Stimulated activated CD4-positive, alpha-beta T cell treated with anti-CD3 and anti-CD28 coated beads, Interleukin-15, amount 100 ng/mL, for 48 hours (primary cell): ENCODE measurements around the gene TMEM59L.
"Not testable (repeated sequence)": the region's sequence is repeated elsewhere in the genome, so short reads cannot be mapped to it uniquely, and the experiment has no call there.

Experiments used
- DNase-seq, 2 donors: peaks; one replicate each; pipeline ENCODE4 v3.0.0-alpha.2; 2020; ENCODE audit warnings: low read depth in 2 of 2

The TMEM59L gene

DNA sequence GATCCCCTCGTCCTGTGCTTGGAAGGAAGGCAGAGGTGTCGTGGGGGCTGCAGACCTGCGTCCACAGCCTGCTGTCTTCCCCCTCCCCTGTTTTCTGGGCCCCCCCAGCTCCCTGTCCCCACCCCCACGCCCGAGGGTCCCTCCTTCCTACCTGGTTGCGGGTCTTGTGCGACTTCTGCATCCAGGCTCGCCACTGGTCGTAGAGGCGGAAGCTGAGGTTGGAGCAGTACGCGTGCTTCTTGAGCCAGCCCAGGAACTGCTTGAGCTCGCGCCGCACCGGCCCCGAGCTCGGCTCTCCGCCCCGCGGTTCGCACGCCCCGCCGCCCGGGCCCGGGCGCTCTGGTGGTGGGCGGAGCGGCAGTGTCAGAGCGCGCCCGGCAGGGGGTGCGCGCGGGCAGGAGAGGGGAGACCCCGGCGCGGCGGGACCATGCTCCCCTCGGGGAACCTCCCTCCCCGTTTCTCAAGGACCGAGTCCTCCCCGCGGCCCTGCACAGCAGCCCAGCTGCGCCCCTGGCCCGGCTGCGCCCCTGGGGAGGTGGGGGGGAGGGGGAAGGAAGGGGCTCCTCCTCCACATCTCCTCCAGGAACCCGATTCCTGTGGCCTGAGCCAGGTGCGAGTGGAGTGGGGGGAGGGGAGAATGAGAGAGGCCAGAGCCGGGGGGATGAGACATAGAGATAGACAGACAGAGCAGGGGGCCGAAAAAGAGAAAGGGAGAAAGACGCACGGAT, 18.4 kb upstream of the TMEM59L start:
- peak; percentile 34 to 75 for DNase-seq

DNA sequence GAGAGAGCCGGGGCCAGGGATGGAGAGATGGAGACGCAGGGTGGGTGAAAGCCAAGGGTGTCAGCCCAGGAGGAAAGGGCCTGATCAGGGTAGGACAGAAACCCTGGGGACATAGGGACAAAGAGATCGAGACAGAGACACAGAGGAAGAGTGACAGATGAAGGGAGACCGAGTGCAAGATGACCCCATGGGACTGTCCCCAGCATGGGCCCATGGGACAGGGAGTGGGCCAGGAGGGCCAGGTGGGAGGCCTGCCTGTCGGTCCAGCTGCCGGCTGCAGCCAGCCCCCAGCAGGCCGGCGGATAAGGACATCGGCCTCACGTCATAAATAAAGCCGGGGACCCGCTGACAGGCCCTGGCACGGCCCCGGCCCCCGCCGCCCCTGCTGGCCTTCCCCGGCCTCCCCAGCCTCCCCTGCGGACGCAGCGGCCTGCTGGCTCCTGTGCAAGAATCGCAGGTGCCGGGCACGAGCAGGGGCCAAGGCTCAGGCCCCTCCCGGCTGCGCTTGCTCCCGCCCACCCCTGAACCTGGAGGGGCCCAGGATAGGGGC, 17.8 kb upstream of the TMEM59L start:
- no peak for DNase-seq

DNA sequence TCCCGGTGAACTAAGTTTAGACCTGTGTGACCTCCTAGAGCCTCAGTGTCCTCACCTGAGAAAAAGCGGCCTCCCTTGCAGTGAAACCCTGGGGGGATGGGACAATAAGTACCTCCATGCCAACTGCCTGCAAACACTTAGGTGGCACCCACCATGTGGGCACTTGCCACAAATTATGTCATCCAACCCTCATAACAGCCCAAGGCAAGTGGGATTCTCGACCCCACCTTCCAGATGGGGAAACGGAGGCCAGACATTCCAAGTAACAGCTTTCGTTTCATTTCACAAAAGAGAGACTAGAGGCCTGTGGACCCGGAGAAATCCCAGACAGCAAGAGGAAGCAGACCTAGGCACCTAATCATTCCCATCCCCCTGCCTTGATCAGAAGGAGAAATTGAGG, 17.2 kb upstream of the TMEM59L start:
- DNase-seq = no peak

DNA sequence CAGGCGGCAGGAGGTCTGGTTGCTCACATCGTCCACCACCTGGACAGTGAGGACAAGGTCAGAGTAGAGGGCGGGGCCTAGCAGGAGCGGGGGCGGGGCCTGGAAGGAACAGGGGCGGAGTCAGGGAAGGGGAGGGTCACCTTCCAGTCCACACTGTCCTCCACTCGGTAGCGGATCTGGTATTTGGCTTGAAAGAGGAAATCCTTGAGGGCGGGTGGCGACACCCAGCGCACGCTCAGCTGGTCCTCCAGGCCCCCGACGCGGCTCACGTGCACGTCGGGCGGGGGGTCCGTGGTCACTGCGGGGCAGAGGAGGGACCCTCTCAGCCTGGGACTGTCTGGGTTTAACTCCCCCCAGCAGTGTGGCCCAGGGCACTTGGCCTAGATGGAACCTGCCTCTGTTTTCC, 15.9 kb upstream of the TMEM59L start:
- no peak for DNase-seq

DNA sequence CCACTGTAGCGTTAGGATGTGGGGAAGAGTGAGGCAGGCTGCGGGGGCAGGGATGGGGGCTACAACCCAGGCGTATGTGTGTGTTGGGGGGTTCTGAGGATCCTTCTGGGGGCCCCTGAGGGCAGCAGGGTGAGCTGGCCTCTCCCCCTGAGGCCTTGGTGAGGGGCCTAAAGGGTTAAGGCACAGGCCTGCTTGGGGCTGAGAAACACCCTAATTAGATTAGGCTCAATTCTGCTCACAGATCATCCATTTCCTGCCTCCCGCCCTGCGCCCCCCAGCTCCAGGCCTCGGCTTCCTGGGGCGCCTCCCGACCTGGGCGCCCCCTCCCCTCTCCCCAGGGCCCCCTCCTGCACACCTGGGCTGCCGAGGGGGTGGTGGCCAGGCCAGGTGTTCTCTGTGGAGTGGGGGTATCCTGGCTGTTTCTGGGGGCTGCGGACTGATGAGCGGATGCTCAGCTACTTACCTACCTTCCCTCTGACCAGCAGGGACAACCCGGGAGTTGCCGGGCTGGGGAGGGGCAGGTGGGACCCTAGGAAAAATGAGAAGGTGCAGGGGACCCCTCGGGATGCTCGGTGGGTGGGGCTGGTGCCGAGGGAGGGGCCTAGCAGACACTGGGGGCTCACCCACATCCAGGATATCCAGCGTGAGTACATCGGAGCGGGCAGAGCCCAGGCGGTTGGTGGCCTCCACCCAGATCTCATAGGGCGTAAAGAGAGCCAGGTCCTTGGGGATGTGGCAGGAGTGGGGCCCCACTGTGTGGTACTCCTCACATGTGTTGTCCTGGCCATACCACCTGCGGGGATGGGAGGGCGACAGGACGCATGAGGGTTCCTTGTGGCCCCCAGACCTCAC, 14.6 kb upstream of the TMEM59L start:
- no peak for DNase-seq

DNA sequence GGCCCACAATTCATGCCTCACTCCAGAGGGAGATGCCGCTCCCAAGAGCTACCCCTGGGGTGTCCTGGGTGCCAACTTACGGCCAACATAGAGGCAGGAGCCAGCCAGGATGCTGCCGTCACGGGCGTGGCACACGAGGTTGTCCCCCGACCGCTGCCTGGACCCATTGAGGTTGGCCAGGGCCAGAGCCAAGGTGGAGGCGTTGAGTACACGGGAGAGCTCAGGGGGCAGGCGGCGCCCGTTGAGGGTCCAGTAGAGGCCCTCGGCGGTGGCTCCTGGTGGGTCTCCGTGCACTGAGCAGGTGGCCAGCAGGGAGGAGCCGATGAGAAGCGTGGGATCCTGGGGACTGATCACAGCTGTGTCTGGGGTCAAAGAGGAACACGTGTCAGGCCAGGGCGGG, 13.2 kb upstream of the TMEM59L start:
- DNase-seq = no peak

DNA sequence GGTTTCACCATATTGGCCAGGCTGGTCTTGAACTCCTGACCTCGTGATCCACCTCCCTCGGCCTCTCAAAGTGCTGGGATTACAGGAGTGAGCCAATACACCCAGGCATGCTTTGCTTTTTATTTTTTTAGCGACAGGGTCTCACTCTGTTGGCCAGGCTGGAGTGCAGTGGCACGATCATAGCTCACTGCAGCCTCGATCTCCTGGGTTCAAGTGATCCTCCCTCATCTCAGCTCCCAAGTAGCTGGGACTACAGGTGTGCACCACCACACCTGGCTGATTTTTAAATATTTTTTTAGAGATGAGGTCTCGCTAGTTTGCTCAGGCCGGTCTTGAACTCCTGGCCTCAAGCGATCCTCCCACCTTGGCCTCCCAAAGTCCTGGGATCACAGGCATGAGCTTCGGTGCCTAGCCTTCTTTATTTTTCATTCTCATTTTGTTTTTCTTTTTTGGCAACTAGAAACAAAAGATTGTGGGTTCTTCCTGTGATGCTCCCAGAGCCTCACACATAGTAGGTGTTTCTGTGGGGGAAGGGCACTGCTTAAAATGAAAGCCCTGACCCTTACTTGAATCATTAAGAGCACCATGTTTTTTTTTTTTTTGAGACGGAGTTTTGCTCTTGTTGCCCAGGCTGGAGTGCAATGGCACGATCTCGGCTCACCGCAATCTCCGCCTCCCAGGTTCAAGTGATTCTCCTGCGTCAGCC, 11.8 kb upstream of the TMEM59L start:
- DNase-seq = not testable (repeated sequence)

DNA sequence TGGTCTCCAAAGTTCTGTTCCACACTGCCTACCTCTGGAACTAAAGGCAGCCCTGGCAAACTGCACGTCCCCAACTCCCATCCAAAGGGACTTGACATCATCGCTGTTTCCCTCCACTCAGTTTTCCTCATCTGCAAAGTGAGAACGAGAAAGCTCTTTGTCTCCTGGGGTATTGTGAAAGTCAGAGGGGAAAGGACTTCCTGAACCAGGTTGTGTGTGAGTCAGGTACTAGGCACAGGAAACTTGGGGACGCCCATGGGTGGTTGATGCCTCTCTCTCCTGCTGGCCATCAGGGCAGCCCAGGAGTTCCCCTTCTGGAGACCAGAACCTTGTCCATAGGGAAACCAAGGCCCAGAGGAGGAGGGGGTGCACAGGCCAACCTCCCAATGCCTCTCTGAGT, 10.8 kb upstream of the TMEM59L start:
- no peak for DNase-seq

DNA sequence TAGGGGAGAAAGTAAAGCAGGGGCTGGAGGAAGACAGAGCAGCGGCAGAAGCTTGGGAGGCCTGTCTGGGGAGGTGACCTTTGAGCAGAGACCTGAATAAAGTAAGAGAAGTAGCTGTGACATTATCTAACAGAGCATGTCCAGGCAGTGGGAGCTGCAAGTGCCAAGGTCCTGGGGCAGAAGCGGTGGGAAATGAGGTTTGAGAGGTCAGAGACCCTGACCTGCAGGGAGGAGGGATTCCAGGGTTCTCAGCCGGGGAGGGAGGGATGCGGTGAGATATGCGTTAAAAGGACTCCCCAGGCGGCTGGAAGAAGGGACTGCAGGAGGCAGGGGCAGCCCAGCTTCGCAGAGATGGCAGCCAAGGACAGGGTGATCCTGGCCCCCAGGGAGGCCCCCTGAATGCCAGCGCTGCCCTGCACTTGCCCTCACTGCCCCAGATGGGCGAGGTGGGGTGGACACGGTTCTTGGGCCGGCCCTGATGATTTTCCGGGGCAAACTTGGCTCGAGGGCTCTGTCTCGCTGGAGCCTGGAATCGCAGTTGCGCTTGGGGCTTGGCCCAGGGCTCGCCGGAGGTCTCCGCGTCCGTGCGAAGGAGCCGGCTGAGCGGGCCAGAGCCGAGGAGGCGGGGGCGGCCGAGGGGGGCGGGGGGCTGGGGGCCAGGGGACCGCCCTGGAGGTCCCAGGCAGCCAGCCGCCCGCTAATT, 9.3 kb upstream of the TMEM59L start:
- DNase-seq = no peak

DNA sequence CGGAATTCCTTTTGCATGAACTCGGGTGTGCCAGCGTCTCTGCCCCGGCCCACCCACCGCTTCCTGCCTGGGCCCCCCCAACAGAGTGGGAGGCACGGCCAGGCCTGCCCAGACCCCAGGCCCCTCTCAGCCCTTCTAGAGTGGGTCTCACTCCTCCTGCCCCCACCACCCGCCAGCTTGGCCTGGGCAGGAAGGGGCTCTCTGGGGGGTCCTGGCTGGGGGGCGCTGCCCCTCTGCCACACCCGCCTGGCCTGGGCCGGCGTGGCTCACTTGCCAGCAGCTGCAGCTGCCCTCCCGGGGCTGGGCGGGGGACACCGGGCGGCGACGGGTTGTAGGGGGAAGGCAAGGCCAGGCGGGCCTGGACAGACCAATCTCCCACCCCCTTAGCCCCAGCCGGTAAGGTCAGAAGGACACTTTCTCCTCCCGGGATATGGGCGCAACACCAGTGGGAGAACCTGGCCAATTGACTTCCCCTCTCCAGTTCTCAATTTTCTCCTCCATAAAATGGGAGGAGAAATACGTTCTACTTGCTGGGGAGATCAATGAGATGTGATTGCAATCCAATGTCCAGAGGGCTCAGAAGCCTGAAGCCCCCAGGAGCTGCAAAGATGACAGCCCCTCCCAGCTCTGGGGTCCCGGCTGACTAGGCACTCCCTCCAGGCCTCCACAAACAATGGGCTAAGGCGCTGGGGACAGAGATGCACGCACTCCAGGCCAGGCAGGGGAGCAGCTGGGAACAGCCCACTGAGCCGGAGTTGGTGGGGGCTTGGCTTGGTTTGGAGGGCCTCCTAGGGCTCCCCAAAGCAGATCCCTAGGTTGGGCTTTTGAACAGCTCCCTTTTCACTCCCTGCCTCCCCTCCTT, 8.5 kb upstream of the TMEM59L start:
- DNase-seq = no peak

DNA sequence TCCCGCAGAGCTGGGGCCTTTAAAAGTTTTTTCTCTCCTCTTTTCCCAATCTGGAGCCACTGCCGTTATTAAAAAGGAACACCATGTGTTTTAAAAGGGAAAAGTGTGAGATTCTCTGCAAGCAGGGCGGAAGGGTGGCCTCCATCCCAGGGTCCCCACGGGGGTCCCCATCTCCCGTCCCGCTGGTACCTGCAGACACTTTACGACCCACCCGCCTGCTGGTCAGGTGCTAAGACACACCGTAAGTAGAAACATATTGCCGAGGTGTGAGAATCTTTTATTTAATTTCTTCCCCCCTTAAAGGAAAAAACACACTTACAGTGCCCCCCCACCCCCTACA, 7.9 kb upstream of the TMEM59L start:
- no peak for DNase-seq

DNA sequence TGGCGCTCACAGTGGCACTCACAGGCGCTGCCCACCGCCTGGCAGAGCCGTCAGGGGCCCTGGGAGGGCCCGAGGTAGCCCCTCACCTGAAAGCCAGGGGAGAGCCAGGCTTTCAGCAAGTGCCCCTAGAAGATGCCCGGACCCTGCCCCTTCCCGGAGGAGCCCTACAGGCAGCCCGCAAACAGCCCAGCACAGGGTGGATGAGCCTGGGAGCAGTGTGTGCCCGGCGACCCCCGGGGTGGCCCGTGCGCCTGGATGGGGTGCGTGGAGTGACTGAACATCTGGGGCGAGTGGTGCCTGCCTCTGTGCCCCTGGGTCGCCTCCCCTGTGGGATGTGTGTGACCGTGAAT, 7.5 kb upstream of the TMEM59L start:
- DNase-seq = no peak

DNA sequence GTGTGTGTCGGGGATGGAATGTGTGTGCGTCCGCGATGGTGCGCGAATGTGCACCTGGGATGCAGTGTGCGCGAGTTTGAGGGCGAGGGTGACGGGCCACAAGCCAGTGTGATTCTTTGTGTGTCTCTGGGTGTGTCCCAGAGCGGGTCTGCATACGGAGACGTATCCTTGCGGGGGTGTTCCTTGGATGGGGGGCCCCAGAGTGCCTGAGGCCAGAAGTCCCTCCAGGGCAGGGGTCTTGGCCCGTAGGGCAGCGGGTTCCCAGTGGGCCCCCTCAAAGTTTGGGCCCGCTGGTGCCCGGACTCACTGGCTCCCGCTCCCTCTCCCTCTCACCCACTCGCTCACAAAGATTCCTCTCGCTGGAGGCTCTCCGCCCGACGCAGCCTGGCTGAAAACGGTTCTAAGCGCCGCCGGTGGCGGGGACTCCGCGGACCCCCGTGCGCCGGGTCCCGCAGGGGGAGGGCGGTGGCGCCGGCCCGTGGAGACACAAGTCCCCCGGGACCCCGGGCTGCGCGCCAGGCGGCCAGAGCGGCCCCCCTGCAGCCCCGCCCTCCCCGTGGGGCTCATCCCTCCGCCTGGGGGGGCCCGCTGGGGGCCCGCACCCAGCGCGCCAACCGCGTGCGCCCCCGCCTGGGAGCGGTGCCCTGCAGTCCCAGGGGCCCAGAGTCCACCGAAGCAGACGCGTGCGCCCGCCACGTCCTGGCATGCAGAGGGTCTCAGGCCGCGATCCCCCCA, 7.0 kb upstream of the TMEM59L start:
- no peak for DNase-seq

DNA sequence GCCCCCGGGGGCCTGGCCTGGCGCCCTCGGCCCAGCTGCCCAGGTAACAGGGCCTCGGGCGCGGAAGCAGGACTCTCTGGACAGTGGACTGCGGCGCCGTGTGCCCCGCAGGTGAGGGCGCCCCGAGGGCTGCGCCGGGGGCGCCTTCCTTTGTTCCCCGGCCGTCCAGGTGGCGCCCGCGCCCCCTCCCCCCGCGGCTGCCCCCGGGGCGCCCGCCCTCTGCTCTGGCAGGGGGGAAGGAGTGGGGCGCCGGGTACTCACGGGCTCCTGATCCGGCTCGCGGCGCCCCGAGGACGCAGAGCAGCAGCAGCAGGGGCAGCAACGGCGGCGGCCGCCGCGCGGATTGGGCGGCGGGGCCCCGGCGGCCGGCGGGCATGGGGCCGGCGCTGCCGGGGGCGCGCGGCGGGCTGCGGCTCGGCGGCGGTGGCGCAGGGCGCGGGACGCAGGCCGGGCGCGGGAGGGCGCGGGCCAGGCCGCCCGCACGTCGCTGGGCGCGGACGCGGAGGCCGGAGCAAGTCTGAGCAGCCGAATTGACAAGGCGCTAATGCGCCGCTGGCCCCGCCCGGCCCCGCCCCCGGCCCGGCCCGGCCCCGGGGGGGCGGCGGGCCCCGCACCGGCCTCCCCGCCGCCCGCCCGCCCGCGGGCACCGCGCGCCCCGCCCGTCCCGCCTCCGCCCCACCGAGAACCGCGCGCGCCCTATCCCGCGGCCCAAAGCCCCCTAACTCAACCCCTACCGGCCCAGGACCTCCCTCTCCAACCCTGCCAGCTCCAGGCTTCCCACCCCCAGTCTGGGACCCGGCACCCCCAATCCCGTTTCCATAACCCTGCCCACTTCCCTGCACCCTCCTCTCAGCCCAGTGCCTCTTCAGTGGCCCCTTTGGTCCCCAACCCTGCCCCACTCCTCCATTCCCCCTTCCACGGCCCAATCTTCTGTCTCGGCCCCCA, 6.1 kb upstream of the TMEM59L start, which contains the start of gene CRLF1:
TSS of gene CRLF1 (minus strand) at position 519 of the 945 bp plus-strand sequence. CDS start at position 376, 143 bp downstream.
- DNase-seq = no peak

DNA sequence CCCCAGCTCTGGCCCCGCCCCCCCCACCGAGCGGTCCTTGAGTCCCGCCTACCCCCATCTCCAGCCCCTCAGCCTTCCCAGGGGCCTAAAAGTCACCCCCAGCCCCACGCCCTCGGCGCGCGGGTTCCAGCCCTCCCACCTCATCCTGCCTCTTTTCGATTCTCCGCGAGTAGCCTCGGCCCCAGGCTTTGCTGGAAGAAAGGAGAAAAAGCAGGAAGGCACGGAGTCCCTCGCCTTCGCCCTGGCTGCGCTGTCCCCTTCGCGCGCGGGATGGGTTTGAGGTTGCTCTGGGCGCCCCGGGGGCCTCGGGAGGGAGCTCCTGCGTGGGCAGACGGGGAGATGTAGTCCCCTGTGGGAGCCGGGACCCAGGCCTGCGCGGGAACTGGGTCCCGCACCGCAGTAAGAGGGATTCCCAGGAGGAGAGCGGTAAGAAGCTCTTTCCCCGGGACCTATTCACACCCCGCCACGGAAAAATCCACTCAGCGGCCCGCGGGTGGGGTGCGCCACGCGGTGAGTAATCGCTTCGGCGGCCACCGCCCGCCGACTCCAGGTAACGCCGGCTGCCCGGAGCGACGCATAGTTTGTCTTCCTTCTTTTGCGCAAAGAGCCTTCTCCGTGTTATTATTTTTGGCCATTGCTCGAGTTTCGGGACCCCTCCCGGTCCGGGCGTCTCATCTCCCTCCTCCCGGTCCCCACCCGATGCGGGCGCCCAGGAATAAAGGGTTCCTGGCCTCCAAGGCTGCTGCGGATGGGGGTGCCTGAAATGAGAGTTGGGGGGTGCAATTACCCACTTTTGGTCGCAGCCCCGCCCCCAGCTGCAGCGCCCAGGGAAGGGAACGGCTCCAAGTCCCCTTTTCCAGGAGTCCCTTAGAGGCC, 5.2 kb upstream of the TMEM59L start:
- no peak for DNase-seq

DNA sequence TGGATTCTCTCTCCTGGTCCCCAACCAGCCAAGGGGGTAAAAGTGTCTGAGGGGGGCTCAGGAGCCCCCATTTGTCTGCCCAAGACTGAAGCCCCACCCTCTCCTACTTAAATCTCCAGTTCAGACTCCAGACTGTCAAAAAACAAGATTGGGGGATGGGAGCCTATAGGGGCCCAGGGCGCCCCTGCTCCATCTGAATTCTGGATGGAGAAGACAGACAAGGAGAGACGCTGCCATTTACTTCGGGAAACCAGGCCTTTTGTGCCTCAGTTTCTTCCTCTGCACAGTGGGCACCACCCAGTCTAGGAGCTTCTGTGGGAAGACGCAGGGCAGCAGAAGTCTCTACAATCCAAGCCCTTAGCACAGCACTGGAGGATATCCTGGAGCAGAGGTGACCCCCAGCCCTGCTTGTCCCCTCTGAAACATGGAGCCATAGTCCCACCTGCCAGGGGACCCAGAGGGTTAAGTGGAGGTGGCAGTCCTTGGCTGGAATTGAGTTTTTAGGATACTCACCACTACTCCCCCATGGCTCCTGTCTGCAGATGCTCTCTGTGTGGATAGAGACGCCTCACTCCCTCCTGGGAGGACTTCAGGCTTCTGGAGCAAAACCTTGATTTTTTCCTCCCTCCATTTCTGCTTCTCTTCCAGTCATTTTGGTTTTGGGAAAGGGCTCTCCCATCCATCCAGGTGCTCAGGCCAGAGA, 4.4 kb upstream of the TMEM59L start:
- no peak for DNase-seq
